ENCODE data around the gene RAD23B. TPM values are rescaled to one million over a fixed set of nuclear protein-coding genes. Genes with fewer than 3 reads are reported as not detected.
"Not testable (repeated sequence)": the region's sequence is repeated elsewhere in the genome, so short reads cannot be mapped to it uniquely, and the experiment has no call there.

The RAD23B gene
- total RNA-seq, 6 experiments from 2014 or later, result 86.9 to 110 (median 99.1) TPM

DNA sequence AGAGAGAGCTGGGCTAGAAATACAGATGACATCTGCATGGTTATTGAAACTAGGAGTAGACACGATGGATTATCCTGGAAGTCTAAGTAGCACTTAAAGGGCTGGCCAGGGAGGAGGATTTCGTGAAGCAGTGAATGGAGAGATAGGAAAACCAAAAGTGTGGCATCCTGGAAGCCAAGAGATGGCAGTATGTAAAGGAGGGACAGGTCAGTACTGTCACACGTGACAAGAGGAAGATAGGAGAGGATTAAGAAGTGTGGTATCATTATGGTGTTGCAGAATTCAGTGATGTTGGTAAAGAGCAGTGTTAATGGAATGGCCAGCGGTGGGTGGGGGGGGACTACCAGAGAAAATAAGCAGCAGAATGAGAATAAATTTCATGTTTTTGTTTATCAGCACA is 11.7 kb downstream of the RAD23B start:
- DNase-seq, result no peak
- Histone ChIP-seq H3K27me3 (no peaks in the 10 kb centered on the region), H3K4me3 (no peak overlapping the region), H3K4me1 (peaks cover 0 to 90% (median 25%) of the 10 kb centered on the region in 4 donors), H3K36me3 (no peaks in the 10 kb centered on the region), H3K27ac (no peak overlapping the region), H3K9me3 (no peaks in the 10 kb centered on the region)
- WGBS (ENCODE audit: insufficient coverage, low coverage, low lambda C conversion rate, missing lambda C conversion rate), result 45% methylated on average over 4 of the region's 4 CpGs
- intact Hi-C loops (cut with DNase I), result no loop called here
- peak in 1 of 4 donors; percentile 4 for ATAC-seq
- TF ChIP-seq POLR2A (IDR thresholded peaks at IDR 0.05), result no peak
- TF ChIP-seq, protein P1, sequence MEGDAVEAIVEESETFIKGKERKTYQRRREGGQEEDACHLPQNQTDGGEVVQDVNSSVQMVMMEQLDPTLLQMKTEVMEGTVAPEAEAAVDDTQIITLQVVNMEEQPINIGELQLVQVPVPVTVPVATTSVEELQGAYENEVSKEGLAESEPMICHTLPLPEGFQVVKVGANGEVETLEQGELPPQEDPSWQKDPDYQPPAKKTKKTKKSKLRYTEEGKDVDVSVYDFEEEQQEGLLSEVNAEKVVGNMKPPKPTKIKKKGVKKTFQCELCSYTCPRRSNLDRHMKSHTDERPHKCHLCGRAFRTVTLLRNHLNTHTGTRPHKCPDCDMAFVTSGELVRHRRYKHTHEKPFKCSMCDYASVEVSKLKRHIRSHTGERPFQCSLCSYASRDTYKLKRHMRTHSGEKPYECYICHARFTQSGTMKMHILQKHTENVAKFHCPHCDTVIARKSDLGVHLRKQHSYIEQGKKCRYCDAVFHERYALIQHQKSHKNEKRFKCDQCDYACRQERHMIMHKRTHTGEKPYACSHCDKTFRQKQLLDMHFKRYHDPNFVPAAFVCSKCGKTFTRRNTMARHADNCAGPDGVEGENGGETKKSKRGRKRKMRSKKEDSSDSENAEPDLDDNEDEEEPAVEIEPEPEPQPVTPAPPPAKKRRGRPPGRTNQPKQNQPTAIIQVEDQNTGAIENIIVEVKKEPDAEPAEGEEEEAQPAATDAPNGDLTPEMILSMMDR (IDR thresholded peaks at IDR 0.05), result no peak

DNA sequence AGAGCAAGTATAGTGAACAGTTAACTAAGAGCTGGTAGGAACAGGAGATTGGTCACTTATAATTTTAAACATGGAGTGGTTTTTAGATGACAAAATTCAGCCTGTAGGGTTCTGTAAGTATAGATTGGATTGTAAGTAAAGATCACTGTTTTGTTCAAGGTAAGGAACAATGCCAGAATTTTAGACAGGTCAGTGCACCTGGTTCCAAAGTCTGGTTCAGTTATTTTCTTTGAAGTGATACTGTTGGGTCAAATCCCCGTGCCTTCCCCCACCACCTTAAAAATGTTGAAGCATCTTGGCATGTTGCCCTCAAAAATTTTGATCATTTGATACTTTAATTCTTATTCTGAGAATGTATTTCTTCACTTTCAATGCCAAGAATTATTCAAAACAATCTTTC is 12.9 kb downstream of the RAD23B start:
- Histone ChIP-seq H3K9me3 (no peaks in the 10 kb centered on the region), H3K4me3 (no peak overlapping the region), H3K27ac (peak overlapping the region in 1 of 3 donors; percentile 39), H3K27me3 (no peaks in the 10 kb centered on the region), H3K36me3 (no peaks in the 10 kb centered on the region), H3K4me1 (peaks cover 0 to 84% (median 27%) of the 10 kb centered on the region in 4 donors)
- TF ChIP-seq, protein P1 (IDR thresholded peaks at IDR 0.05), result no peak
- no peak for TF ChIP-seq POLR2A (IDR thresholded peaks at IDR 0.05)
- 23% methylated on average over 1 of the region's 1 CpG for WGBS (ENCODE audit: insufficient coverage, low coverage, low lambda C conversion rate, missing lambda C conversion rate)
- DNase-seq (no peak), ATAC-seq (peak; percentile 72 to 81 (median 80))
- intact Hi-C loops (cut with DNase I), result no loop called here

DNA sequence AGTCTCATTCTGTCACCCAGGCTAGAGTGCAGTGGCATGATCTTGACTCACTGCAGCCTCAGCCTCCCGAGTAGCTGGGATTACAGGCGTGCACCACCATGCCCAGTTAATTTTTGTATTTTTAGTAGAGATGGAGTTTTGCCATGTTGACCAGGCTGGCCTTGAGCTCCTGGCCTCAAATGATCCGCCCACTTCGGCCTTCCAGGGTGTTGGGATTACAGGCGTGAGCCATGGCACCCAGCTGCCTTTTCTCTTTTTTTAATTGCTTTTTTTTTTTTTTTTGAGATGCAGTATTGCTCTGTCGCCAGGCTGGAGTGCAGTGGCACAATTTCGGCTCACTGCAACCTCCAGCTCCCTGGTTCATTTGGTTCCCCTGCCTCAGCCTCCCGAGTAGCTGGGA is 13.5 kb downstream of the RAD23B start:
- peak in 1 of 3 donors; percentile 24 for DNase-seq
- H3K9me3 ChIP-seq; H3K36me3 ChIP-seq; H3K27me3 ChIP-seq; intact Hi-C loops (cut with DNase I); H3K4me3 ChIP-seq: not testable (repeated sequence)
- WGBS (ENCODE audit: insufficient coverage, low coverage, low lambda C conversion rate, missing lambda C conversion rate), result 33% methylated on average over 2 of the region's 8 CpGs
- H3K27ac ChIP-seq, result peak overlapping the region in 1 of 3 donors; percentile 39
- peaks cover 0 to 81% (median 26%) of the 10 kb centered on the region in 4 donors for H3K4me1 ChIP-seq
- ATAC-seq, result peak; percentile 48 to 63 (median 56)

DNA sequence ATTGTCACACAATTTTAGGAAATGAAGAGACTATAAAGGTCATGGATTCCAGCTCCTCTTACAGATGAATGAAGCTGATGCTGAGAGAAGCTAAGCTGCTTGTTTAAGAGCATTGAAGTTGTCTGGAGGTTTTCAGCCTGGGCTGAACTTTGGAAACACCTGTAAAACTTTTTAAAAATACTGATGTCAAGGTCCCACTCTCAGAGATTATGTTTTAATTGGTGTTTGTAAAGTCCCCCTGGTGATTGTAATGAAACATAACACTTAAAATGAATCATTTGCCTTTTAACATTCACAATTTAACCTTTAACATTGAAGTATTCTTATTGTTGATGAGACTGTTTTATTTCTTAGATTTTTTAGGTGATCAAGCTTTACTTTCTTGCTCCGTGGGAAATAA is 16.4 kb downstream of the RAD23B start:
- Histone ChIP-seq H3K27me3 (no peaks in the 10 kb centered on the region), H3K36me3 (peaks cover 0 to 14% (median 7%) of the 10 kb centered on the region in 4 donors), H3K4me1 (peaks cover 0 to 54% (median 20%) of the 10 kb centered on the region in 4 donors), H3K9me3 (no peaks in the 10 kb centered on the region), H3K4me3 (no peak overlapping the region), H3K27ac (no peak overlapping the region)
- 33% methylated on average over 1 of the region's 1 CpG for WGBS (ENCODE audit: insufficient coverage, low coverage, low lambda C conversion rate, missing lambda C conversion rate)
- intact Hi-C loops (cut with DNase I), result no loop called here
- ATAC-seq (no peak), DNase-seq (no peak)
- TF ChIP-seq POLR2A (IDR thresholded peaks at IDR 0.05), result no peak
- TF ChIP-seq, protein P1 (IDR thresholded peaks at IDR 0.05), result no peak

DNA sequence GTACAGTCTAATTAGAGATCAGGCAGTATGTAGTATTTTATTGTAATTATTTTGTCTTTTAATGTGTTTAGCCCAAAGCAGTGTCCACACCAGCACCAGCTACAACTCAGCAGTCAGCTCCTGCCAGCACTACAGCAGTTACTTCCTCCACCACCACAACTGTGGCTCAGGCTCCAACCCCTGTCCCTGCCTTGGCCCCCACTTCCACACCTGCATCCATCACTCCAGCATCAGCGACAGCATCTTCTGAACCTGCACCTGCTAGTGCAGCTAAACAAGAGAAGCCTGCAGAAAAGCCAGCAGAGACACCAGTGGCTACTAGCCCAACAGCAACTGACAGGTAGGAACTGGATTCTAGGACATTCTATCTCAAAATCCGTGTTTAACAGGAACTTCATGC is 23.2 kb downstream of the RAD23B start:
- Histone ChIP-seq H3K27ac (no peak overlapping the region), H3K4me3 (no peak overlapping the region), H3K9me3 (no peaks in the 10 kb centered on the region), H3K27me3 (no peaks in the 10 kb centered on the region), H3K36me3 (peaks cover 5 to 51% (median 24%) of the 10 kb centered on the region in 4 donors), H3K4me1 (peaks cover 0 to 26% (median 0%) of the 10 kb centered on the region in 4 donors)
- 78% methylated on average over 1 of the region's 2 CpGs for WGBS (ENCODE audit: insufficient coverage, low coverage, low lambda C conversion rate, missing lambda C conversion rate)
- intact Hi-C loops (cut with DNase I), result no loop called here
- DNase-seq (no peak), ATAC-seq (no peak)
- TF ChIP-seq, protein P1 (IDR thresholded peaks at IDR 0.05), result no peak
- TF ChIP-seq POLR2A (IDR thresholded peaks at IDR 0.05), result no peak

All from right lobe of liver (tissue), 6 donors.